ENCODE measurements around the gene PMEPA1.

DNA sequence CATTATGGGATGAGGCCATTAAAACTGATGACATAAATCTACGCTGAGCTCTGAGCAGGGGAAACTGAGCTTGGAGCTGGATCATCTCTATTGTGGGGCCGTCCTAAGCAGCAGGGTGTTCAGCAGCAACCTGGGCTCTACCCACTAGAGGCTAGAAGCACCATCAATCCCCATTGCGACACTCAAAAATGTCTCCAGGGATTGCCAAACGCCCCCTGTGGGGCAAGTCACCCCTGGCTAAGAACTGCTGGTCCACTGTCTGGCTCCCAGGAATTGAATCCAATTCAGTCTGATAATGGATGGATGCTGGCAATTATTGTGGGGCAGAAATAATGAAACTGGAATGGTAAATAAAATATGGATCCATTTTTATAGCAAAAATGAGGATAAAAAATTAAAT, 38.2 kb downstream of the PMEPA1 start:
- TF ChIP-seq POLR2AphosphoS5 (IDR thresholded peaks at IDR 0.05; ENCODE audit: low read depth, low read length) (no peak), REST (IDR thresholded peaks at IDR 0.05; ENCODE audit: insufficient read depth in 1 of 2, low read depth in 2 of 2, low read length in 2 of 2) (no peak), TAF1 (IDR thresholded peaks at IDR 0.05; ENCODE audit: borderline replicate concordance, insufficient read depth, low read length) (no peak), FOXP2 (optimal IDR thresholded peaks at IDR 0.05; ENCODE audit: borderline replicate concordance, extremely low read depth, extremely low read length, insufficient read depth) (no peak), SIN3A (IDR thresholded peaks at IDR 0.05; ENCODE audit: borderline replicate concordance, insufficient read depth, low read length) (no peak)

Measured in PFSK-1 (cell line).